NCI-H524 (cell line): ENCODE measurements around the gene CALD1.

ENCODE experiments used
- DNase-seq, 2 experiments: peaks; one replicate each; lab custom pipeline; 2025; lab: John Stamatoyannopoulos, UW

The CALD1 gene

GRCh38 chr7:134926396-134926795 is 147.0 kb downstream of the CALD1 start:
- DNase-seq = no peak

GRCh38 chr7:134927076-134927475 is 147.6 kb downstream of the CALD1 start:
- no peak for DNase-seq

- DNase-seq = no peak
These were observed 148.3 kb downstream of the CALD1 start for GRCh38 chr7:134927723-134928122.

- DNase-seq = no peak
These were observed 149.1 kb downstream of the CALD1 start for GRCh38 chr7:134928554-134928953.

GRCh38 chr7:134931487-134931886 is 152.1 kb downstream of the CALD1 start:
- no peak for DNase-seq

GRCh38 chr7:134932707-134933370 is 153.4 kb downstream of the CALD1 start:
- no peak for DNase-seq

- no peak for DNase-seq
These were observed 154.1 kb downstream of the CALD1 start for GRCh38 chr7:134933460-134934068.

GRCh38 chr7:134935701-134936100 is 156.3 kb downstream of the CALD1 start:
- DNase-seq = no peak

GRCh38 chr7:134936893-134937510 is 157.6 kb downstream of the CALD1 start:
- no peak for DNase-seq

- DNase-seq = no peak
These were observed 158.7 kb downstream of the CALD1 start for GRCh38 chr7:134938141-134938540.

- DNase-seq = no peak
These were observed 159.7 kb downstream of the CALD1 start for GRCh38 chr7:134939136-134939535.

GRCh38 chr7:134940729-134941128 is 161.3 kb downstream of the CALD1 start:
- no peak for DNase-seq

GRCh38 chr7:134941185-134941900 is 161.9 kb downstream of the CALD1 start:
- no peak for DNase-seq

GRCh38 chr7:134941952-134942351 is 162.5 kb downstream of the CALD1 start:
- DNase-seq = no peak

GRCh38 chr7:134942690-134943466 is 163.4 kb downstream of the CALD1 start:
- DNase-seq = no peak

- DNase-seq = peak in 1 of 2 experiments; percentile 56
These were observed 164.5 kb downstream of the CALD1 start for GRCh38 chr7:134943785-134944400.

GRCh38 chr7:134945691-134946090 is 166.3 kb downstream of the CALD1 start:
- no peak for DNase-seq

- DNase-seq = no peak
These were observed 166.8 kb downstream of the CALD1 start for GRCh38 chr7:134946260-134946659.

GRCh38 chr7:134947329-134947728 is 167.9 kb downstream of the CALD1 start:
- DNase-seq = no peak

- DNase-seq = no peak
These were observed 168.4 kb downstream of the CALD1 start for GRCh38 chr7:134947831-134948230.

GRCh38 chr7:134948246-134948645 is 168.8 kb downstream of the CALD1 start:
- no peak for DNase-seq

- no peak for DNase-seq
These were observed 169.3 kb downstream of the CALD1 start for GRCh38 chr7:134948736-134949135.
